ENCODE measurements around the gene TOB1. TPM values are rescaled to one million over a fixed set of nuclear protein-coding genes. Genes with fewer than 3 reads are reported as not detected.

TOB1 gene
- total RNA-seq, 1 donor from 2014 or later: 4.6 TPM

GRCh38 chr17:50845240-50846147 lies 20.7 kb downstream of the TOB1 start:
- TF ChIP-seq, protein P1, sequence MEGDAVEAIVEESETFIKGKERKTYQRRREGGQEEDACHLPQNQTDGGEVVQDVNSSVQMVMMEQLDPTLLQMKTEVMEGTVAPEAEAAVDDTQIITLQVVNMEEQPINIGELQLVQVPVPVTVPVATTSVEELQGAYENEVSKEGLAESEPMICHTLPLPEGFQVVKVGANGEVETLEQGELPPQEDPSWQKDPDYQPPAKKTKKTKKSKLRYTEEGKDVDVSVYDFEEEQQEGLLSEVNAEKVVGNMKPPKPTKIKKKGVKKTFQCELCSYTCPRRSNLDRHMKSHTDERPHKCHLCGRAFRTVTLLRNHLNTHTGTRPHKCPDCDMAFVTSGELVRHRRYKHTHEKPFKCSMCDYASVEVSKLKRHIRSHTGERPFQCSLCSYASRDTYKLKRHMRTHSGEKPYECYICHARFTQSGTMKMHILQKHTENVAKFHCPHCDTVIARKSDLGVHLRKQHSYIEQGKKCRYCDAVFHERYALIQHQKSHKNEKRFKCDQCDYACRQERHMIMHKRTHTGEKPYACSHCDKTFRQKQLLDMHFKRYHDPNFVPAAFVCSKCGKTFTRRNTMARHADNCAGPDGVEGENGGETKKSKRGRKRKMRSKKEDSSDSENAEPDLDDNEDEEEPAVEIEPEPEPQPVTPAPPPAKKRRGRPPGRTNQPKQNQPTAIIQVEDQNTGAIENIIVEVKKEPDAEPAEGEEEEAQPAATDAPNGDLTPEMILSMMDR (conservative IDR thresholded peaks at IDR 0.05; ENCODE audit: low read depth, low read length): no peak
- DNase-seq (ENCODE audit: low read depth): no peak
- H3K4me3 ChIP-seq (ENCODE audit: low read depth, low read length): no peak overlapping the region

DNA sequence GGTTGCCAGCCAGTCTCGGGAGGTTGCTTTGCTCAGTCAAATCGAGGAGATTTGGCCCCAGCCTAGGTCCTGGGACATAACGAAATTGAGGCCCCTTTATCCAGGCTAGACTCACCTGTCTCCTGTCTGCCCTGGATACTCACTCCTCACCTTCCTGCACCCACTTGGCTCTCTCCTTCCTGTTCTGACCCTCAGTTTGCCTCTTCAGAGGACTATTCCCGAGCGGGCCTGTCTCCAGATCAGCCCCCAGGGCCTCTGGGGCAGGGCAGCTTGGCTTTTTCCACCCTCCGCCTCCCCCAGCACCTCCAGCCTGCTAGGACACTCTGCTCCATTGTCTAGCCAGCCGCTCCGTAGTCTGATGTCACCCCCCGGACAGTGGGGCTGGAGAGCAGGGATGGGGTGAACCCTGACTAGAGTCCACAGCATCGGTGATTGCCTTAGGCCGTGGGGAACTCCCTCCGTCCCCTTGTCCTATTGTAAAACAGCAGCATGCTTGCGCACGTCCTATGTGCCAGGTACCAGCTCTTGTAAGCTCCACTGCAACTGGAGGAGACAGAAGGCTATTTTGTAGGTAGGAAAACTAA lies 21.9 kb downstream of the TOB1 start:
- TF ChIP-seq, protein P1 (conservative IDR thresholded peaks at IDR 0.05; ENCODE audit: low read depth, low read length): no peak
- no peak for DNase-seq (ENCODE audit: low read depth)
- no peak overlapping the region for H3K4me3 ChIP-seq (ENCODE audit: low read depth, low read length)

DNA sequence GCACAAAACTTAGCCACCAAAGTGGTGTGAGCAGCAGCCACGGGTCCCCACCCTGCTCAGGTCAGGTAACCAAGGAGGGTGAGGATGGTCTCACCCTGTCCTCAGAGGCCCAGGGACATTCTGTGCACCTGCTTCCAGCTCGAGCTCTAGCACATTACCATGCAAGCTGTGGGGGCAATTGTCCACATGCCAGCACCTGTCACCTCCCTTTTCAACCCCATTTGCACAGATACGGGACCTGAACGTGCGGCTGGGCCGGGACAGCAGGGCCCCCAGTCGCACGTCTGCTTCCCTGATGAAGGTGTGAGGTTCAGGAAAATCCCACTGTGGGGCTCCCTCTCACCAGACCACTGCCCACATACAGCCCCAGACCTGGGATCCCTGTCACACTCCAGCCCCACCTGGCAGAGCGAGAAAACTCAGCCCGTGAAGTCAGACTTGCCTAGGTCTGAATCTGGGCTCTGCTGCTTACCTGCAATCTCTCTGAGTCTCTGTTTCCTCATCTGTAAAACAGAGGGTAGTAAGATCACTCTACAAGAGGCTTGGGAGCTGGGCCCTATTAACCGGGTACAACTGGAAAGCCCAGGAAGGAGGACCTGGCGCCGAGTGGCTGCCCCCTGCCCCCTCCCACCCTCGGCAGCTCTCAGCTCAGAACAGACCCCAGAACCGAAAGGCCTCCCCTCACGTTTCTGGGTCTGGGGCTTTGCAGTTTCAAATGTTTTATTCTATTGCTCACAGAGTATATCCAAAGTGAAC lies 22.8 kb downstream of the TOB1 start:
- TF ChIP-seq, protein P1 (conservative IDR thresholded peaks at IDR 0.05; ENCODE audit: low read depth, low read length): no peak
- DNase-seq (ENCODE audit: low read depth): no peak
- H3K4me3 ChIP-seq (ENCODE audit: low read depth, low read length): no peak overlapping the region

- H3K4me3 ChIP-seq (ENCODE audit: low read depth, low read length): no peak overlapping the region
- TF ChIP-seq, protein P1 (conservative IDR thresholded peaks at IDR 0.05; ENCODE audit: low read depth, low read length): no peak
- no peak for DNase-seq (ENCODE audit: low read depth)
Measured at GRCh38 chr17:50842506-50843149, 23.5 kb downstream of the TOB1 start.

DNA sequence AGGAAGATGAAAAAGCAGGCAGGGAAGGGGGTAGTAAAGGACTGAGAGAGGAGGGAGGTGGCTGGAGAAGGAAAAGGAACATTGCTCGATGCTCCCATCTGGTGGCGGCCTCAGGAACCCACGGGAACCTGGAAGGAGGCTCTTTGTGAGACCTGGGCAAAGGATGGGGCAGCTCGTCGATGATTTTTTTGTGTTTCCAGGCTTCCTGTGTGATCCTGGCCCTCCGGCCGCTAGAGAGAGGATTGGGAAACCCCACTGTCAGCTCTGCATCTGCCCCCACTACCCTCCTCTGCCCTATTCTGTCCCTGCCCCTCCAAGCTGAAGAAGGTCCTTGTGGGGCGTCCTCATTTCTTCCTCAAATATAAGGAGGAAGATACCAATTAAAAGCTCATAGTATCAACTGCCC lies 24.2 kb downstream of the TOB1 start:
- no peak for DNase-seq (ENCODE audit: low read depth)
- no peak overlapping the region for H3K4me3 ChIP-seq (ENCODE audit: low read depth, low read length)
- TF ChIP-seq, protein P1 (conservative IDR thresholded peaks at IDR 0.05; ENCODE audit: low read depth, low read length): peak; percentile 87

GRCh38 chr17:50841277-50841948 lies 24.7 kb downstream of the TOB1 start:
- no peak overlapping the region for H3K4me3 ChIP-seq (ENCODE audit: low read depth, low read length)
- TF ChIP-seq, protein P1 (conservative IDR thresholded peaks at IDR 0.05; ENCODE audit: low read depth, low read length): no peak
- no peak for DNase-seq (ENCODE audit: low read depth)
